DOHH2 (cell line): ENCODE data around the gene MID1.

Experiments
- H3F3A ChIP-seq: fragments of 200-600 bp; sonication (generic), shearing (Covaris generic); 2 replicates; pipeline ENCODE4 v1.6.0; 2016; ENCODE audit warnings: antibody characterized with exemption, mild to moderate bottlenecking; ENCODE audit not compliant: control insufficient read depth, insufficient read depth
- H3K27ac ChIP-seq: fragments of 200-600 bp; sonication (generic); 2 replicates; pipeline ENCODE4 v1.5.1; 2014; ENCODE audit warnings: low read depth, mild to moderate bottlenecking, low read length, moderate library complexity
- H3K27me3 ChIP-seq: fragments of 200-600 bp; sonication (generic); 2 replicates; pipeline ENCODE4 v1.6.1; 2014; ENCODE audit warnings: mild to moderate bottlenecking, low read length, mixed read lengths; ENCODE audit not compliant: control insufficient read depth
- H3K36me3 ChIP-seq: fragments of 200-600 bp; sonication (generic); 2 replicates; pipeline ENCODE4 v1.6.1; 2014; ENCODE audit warnings: mild to moderate bottlenecking, low read length, moderate library complexity, mixed read lengths; ENCODE audit not compliant: control insufficient read depth
- H3K4me1 ChIP-seq: fragments of 200-600 bp; sonication (generic); 2 replicates; pipeline ENCODE4 v1.6.1; 2014; ENCODE audit warnings: mild to moderate bottlenecking, low read length, mixed read lengths; ENCODE audit not compliant: control insufficient read depth
- H3K4me2 ChIP-seq: fragments of 200-600 bp; sonication (generic); 2 replicates; pipeline ENCODE4 v1.6.0; 2014; ENCODE audit warnings: mild to moderate bottlenecking, low read length, moderate library complexity
- H3K4me3 ChIP-seq: fragments of 200-600 bp; sonication (generic); 2 replicates; pipeline ENCODE4 v1.5.1; 2014; ENCODE audit warnings: mild to moderate bottlenecking, low read length, mixed read lengths
- H3K79me2 ChIP-seq: fragments of 200-600 bp; sonication (generic); 2 replicates; pipeline ENCODE4 v1.6.1; 2014; ENCODE audit warnings: mild to moderate bottlenecking, low read length, mixed read lengths; ENCODE audit not compliant: control insufficient read depth
- H3K9me2 ChIP-seq: fragments of 200-600 bp; sonication (generic); replicated peaks from 2 replicates; pipeline ENCODE4 v1.6.1; 2014; ENCODE audit warnings: mild to moderate bottlenecking, low read length, mixed read lengths; ENCODE audit not compliant: control insufficient read depth
- H3K9me3 ChIP-seq: fragments of 200-600 bp; sonication (generic); 2 replicates; pipeline ENCODE4 v1.6.1; 2014; ENCODE audit warnings: antibody characterized with exemption, low read length, mixed read lengths; ENCODE audit not compliant: control insufficient read depth, insufficient read depth
- H4K20me1 ChIP-seq: fragments of 200-600 bp; sonication (generic); 2 replicates; pipeline ENCODE4 v1.6.0; 2014; ENCODE audit warnings: low read depth, mild to moderate bottlenecking, antibody characterized with exemption, low read length, moderate library complexity; ENCODE audit not compliant: control insufficient read depth, insufficient read depth
- CTCF ChIP-seq: fragments of 200-600 bp; sonication (generic); IDR thresholded peaks from one replicate; pipeline ENCODE4 v1.5.1; 2014; ENCODE audit warnings: antibody characterized with exemption, mild to moderate bottlenecking, low read depth, low read length; ENCODE audit not compliant: poor library complexity, severe bottlenecking
- EZH2phosphoT487 ChIP-seq: fragments of 200-600 bp; sonication (generic); IDR thresholded peaks from 2 replicates; pipeline ENCODE4 v1.6.1; 2017; ENCODE audit warnings: borderline replicate concordance, mild to moderate bottlenecking, antibody characterized with exemption, low read length, moderate library complexity, mixed read lengths

The MID1 gene

GRCh38 chrX:10508891-10509290, 111.5 kb downstream of the MID1 start:
- no peak overlapping the region for H3K27ac ChIP-seq

GRCh38 chrX:10507876-10508275, 112.5 kb downstream of the MID1 start:
- Histone ChIP-seq H3K4me2 (no peak overlapping the region), H3K4me1 (no peaks in the 10 kb centered on the region), H3K9me2 (no peaks in the 10 kb centered on the region)

More at GRCh38 chrX:10508891-10509290, 111.5 kb downstream of the MID1 start:
- H3K4me2 ChIP-seq, result no peak overlapping the region
- no peaks in the 10 kb centered on the region for H3K27me3 ChIP-seq
- no peaks in the 10 kb centered on the region for H3K36me3 ChIP-seq
- H3K4me1 ChIP-seq, result no peaks in the 10 kb centered on the region
- H4K20me1 ChIP-seq, result no peaks in the 10 kb centered on the region
- H3K9me2 ChIP-seq, result no peaks in the 10 kb centered on the region
- no peaks in the 10 kb centered on the region for H3K9me3 ChIP-seq
- H3K4me3 ChIP-seq, result no peak overlapping the region
- H3F3A ChIP-seq, result no peaks in the 10 kb centered on the region
- TF ChIP-seq EZH2phosphoT487, result no peak
- TF ChIP-seq CTCF, result no peak
- H3K79me2 ChIP-seq, result no peaks in the 10 kb centered on the region

GRCh38 chrX:10507181-10507580, 113.2 kb downstream of the MID1 start:
- no peak for TF ChIP-seq EZH2phosphoT487
- no peak for TF ChIP-seq CTCF
- no peaks in the 10 kb centered on the region for H3K79me2 ChIP-seq
- H4K20me1 ChIP-seq, result no peaks in the 10 kb centered on the region
- H3K9me2 ChIP-seq, result no peaks in the 10 kb centered on the region
- no peaks in the 10 kb centered on the region for H3K27me3 ChIP-seq
- no peaks in the 10 kb centered on the region for H3K4me1 ChIP-seq
- no peaks in the 10 kb centered on the region for H3F3A ChIP-seq
- no peak overlapping the region for H3K27ac ChIP-seq
- no peaks in the 10 kb centered on the region for H3K9me3 ChIP-seq
- H3K4me3 ChIP-seq, result no peak overlapping the region
- no peak overlapping the region for H3K4me2 ChIP-seq
- no peaks in the 10 kb centered on the region for H3K36me3 ChIP-seq

More at GRCh38 chrX:10507876-10508275, 112.5 kb downstream of the MID1 start:
- H4K20me1 ChIP-seq, result no peaks in the 10 kb centered on the region
- H3K79me2 ChIP-seq, result no peaks in the 10 kb centered on the region
- no peak overlapping the region for H3K4me3 ChIP-seq
- H3K36me3 ChIP-seq, result no peaks in the 10 kb centered on the region
- no peaks in the 10 kb centered on the region for H3K27me3 ChIP-seq
- H3K9me3 ChIP-seq, result no peaks in the 10 kb centered on the region
- TF ChIP-seq CTCF (no peak), EZH2phosphoT487 (no peak)
- H3F3A ChIP-seq, result no peaks in the 10 kb centered on the region
- H3K27ac ChIP-seq, result no peak overlapping the region
